CD4-positive, alpha-beta T cell (primary cell): ENCODE results near the gene ZSCAN5A. TPM values are rescaled to one million over a fixed set of nuclear protein-coding genes. Genes with fewer than 3 reads are reported as not detected.

Experiments used
- ATAC-seq: fragments of 200-7000 bp; cut with Tn5 transposase; one replicate; pipeline ENCODE4 v1.10.0; 2022; ENCODE audit warnings: mild to moderate bottlenecking; ENCODE audit not compliant: poor library complexity
- CTCF ChIA-PET: fragments of 350-600 bp; sonication (Branson Sonifier 250); formaldehyde crosslinking; loops from one replicate; lab custom pipeline; 2021; ENCODE audit warnings: antibody characterized with exemption, inconsistent platforms; lab: Charles Lee
- POLR2A ChIA-PET: fragments of 350-600 bp; sonication (Branson Sonifier 250); formaldehyde crosslinking; loops from one replicate; lab custom pipeline; 2021; ENCODE audit warnings: antibody characterized with exemption, inconsistent platforms; lab: Charles Lee
- DNase-seq, 14 experiments: peaks; one replicate each; pipeline ENCODE4 v3.0.0-alpha.2; 2013 to 2020; ENCODE audit warnings: mixed read lengths in 2 of 14
- H3K27ac ChIP-seq, 2 donors: one replicate each; pipeline versions ENCODE4 v1.5.1 to v1.7.0; 2013; ENCODE audit warnings: low read length in 2 of 2, low read depth in 1 of 2, mild to moderate bottlenecking in 1 of 2
- H3K27me3 ChIP-seq, 2 experiments: 1 replicate in 1 of 2; 2 replicates in 1 of 2; pipeline versions ENCODE4 v1.6.1 to v1.7.0; 2013; ENCODE audit warnings: low read length in 2 of 2, control low read depth in 1 of 2, mild to moderate bottlenecking in 1 of 2, moderate library complexity in 1 of 2; ENCODE audit not compliant: insufficient read depth in 2 of 2, control insufficient read depth in 1 of 2
- H3K36me3 ChIP-seq: one replicate; pipeline ENCODE4 v1.6.1; 2013; ENCODE audit warnings: low read length, control low read depth; ENCODE audit not compliant: insufficient read depth
- H3K4me1 ChIP-seq: one replicate; pipeline ENCODE4 v1.6.1; 2013; ENCODE audit warnings: low read length, control low read depth; ENCODE audit not compliant: insufficient read depth
- H3K4me3 ChIP-seq: one replicate; pipeline ENCODE4 v1.5.1; 2013; ENCODE audit warnings: mild to moderate bottlenecking, low read length, moderate library complexity
- H3K9me3 ChIP-seq, 2 experiments: 1 replicate in 1 of 2; 2 replicates in 1 of 2; pipeline versions ENCODE4 v1.6.1 to v1.7.0; 2013; ENCODE audit warnings: low read length in 2 of 2, mild to moderate bottlenecking in 2 of 2, control low read depth in 1 of 2, moderate library complexity in 1 of 2; ENCODE audit not compliant: control insufficient read depth in 1 of 2, insufficient read depth in 1 of 2
- H3K27ac Mint-ChIP-seq: one replicate; pipeline ENCODE4 v1.8.0; 2020; ENCODE audit warnings: mixed read lengths
- H3K27me3 Mint-ChIP-seq: one replicate; pipeline ENCODE4 v1.8.0; 2021; ENCODE audit warnings: mixed read lengths
- H3K36me3 Mint-ChIP-seq: one replicate; pipeline ENCODE4 v1.8.0; 2021; ENCODE audit warnings: low read depth, mixed read lengths
- H3K4me1 Mint-ChIP-seq: one replicate; pipeline ENCODE4 v1.8.0; 2021; ENCODE audit warnings: low read depth, mixed read lengths
- H3K4me3 Mint-ChIP-seq: one replicate; pipeline ENCODE4 v1.8.0; 2020; ENCODE audit warnings: mild to moderate bottlenecking, mixed read lengths
- H3K9me3 Mint-ChIP-seq: one replicate; pipeline ENCODE4 v1.8.0; 2020; ENCODE audit warnings: mixed read lengths
- CTCF ChIP-seq: fragments of 200-600 bp; IDR thresholded peaks from one replicate; pipeline ENCODE4 v1.8.0; 2022; ENCODE audit warnings: antibody characterized with exemption, mild to moderate bottlenecking
- intact Hi-C, 2 experiments: fragments of 100-400 bp; cut with DNase I in 1 of 2; cut with micrococcal nuclease in 1 of 2; formaldehyde crosslinking; loops; one replicate each; pipeline versions ENCODE4 v1.15.1 to v1.9.0; 2023 to 2025; cut with DNase I, micrococcal nuclease
- total RNA-seq, 174 experiments: library from RNA in 2 of 174; stranded (reverse) in 2 of 174; gene quantifications; one replicate each; pipeline ENCODE4 v1.2.3 and lab custom pipeline; 2021 to 2026

Gene ZSCAN5A
- total RNA-seq, 2 experiments from 2014 or later: 3.3 to 4.4 TPM

- POLR2A ChIA-PET: no interaction called here
- ATAC-seq: no peak
Measured at GRCh38 chr19:56270676-56271075, 44.0 kb downstream of the ZSCAN5A start.

GRCh38 chr19:56269348-56269747 lies 45.3 kb downstream of the ZSCAN5A start:
- no peaks in the 10 kb centered on the region for H3K36me3 ChIP-seq
- TF ChIP-seq CTCF: no peak
- POLR2A ChIA-PET: no interaction called here
- H3K9me3 ChIP-seq: no peaks in the 10 kb centered on the region
- DNase-seq (no peak), ATAC-seq (no peak)
- intact Hi-C loops: no loop called here
- CTCF ChIA-PET: no interaction called here
- no peak overlapping the region for H3K4me3 ChIP-seq
- Mint-ChIP-seq H3K36me3 (peaks cover 7% of the 10 kb centered on the region), H3K9me3 (no peaks in the 10 kb centered on the region), H3K27me3 (no peaks in the 10 kb centered on the region), H3K27ac (no peak overlapping the region), H3K4me1 (no peaks in the 10 kb centered on the region), H3K4me3 (no peak overlapping the region)
- no peaks in the 10 kb centered on the region for H3K4me1 ChIP-seq
- no peak overlapping the region for H3K27ac ChIP-seq
- no peaks in the 10 kb centered on the region for H3K27me3 ChIP-seq

More at GRCh38 chr19:56270676-56271075, 44.0 kb downstream of the ZSCAN5A start:
- Mint-ChIP-seq H3K27me3 (no peaks in the 10 kb centered on the region), H3K27ac (no peak overlapping the region), H3K4me3 (no peak overlapping the region), H3K9me3 (no peaks in the 10 kb centered on the region), H3K36me3 (peaks cover 7% of the 10 kb centered on the region), H3K4me1 (no peaks in the 10 kb centered on the region)
- peak in 3 of 14 experiments; percentile 31 to 66 (median 54) for DNase-seq
- intact Hi-C loops: no loop called here
- no peaks in the 10 kb centered on the region for H3K36me3 ChIP-seq
- no peak overlapping the region for H3K4me3 ChIP-seq
- CTCF ChIA-PET: no interaction called here
- TF ChIP-seq CTCF: no peak
- H3K4me1 ChIP-seq: no peaks in the 10 kb centered on the region
- H3K27ac ChIP-seq: no peak overlapping the region
- no peaks in the 10 kb centered on the region for H3K9me3 ChIP-seq
- H3K27me3 ChIP-seq: no peaks in the 10 kb centered on the region

GRCh38 chr19:56266051-56266450 lies 48.6 kb downstream of the ZSCAN5A start:
- Mint-ChIP-seq H3K27ac (no peak overlapping the region), H3K9me3 (no peaks in the 10 kb centered on the region), H3K4me3 (no peak overlapping the region), H3K4me1 (no peaks in the 10 kb centered on the region), H3K27me3 (no peaks in the 10 kb centered on the region), H3K36me3 (no peaks in the 10 kb centered on the region)
- Histone ChIP-seq H3K36me3 (no peaks in the 10 kb centered on the region), H3K27ac (no peak overlapping the region), H3K4me3 (no peak overlapping the region), H3K27me3 (no peaks in the 10 kb centered on the region), H3K4me1 (no peaks in the 10 kb centered on the region), H3K9me3 (no peaks in the 10 kb centered on the region)
- ChIA-PET CTCF (no interaction called here), POLR2A (no interaction called here)
- no peak for TF ChIP-seq CTCF
- DNase-seq (no peak), ATAC-seq (no peak)
- intact Hi-C loops: no loop called here
